Activated T-cell treated with anti-CD3 and anti-CD28 coated beads for 48 hours (primary cell): ENCODE results near the gene SYT12.
A peak's percentile ranks its signal among the peaks of the same experiment; 100 is the strongest.

Experiments
- DNase-seq: peaks from one replicate; pipeline ENCODE4 v3.0.0-alpha.2; 2020; ENCODE audit warnings: low read depth

Gene SYT12

DNA sequence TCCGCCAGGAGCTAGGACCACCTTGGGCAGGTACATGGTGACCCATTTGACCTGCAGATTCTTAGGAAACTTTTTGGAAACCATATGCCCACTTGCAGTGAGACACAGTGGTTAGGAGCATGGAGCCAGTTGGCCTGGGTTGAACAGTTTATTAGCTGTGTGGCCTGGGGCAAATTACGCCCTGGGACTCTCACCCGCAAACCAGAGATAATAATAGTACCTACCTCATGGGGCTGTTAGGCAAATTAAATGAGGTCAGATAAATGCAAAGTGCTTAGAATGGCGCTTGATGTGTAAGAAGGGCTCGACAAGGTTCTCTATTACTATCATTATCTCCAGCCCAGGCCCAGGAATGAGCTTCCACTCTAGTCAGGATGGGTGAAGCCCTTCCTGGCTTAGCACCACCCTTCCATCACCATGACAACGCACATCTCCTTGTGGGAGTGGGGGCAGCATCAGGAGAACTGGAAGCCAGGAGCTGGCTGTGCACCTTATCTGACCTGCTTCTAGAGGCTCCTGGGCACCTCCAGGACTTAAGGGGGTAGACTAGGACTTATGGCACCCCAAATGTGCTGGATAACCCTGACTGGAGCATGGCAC lies 5.1 kb downstream of the SYT12 start:
- no peak for DNase-seq

DNA sequence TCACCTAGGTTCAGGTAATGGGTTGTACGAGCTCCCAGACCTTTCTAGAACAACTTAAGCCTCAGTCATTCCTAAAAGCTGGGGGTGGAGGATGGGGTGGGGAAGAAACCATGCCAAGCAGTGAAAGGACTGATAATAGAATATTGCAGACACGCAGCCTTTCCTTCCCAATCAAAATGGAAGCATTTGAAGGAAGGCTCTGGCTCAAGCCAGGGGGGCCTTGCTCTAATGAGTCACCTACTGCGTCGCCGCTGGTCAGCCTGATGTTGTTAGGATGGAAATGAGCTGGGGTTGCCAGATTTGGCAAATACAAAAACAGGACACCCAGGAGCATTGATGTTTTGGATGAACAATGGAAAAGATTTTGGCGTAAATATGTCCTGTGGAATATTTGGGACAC lies 6.2 kb downstream of the SYT12 start:
- no peak for DNase-seq

DNA sequence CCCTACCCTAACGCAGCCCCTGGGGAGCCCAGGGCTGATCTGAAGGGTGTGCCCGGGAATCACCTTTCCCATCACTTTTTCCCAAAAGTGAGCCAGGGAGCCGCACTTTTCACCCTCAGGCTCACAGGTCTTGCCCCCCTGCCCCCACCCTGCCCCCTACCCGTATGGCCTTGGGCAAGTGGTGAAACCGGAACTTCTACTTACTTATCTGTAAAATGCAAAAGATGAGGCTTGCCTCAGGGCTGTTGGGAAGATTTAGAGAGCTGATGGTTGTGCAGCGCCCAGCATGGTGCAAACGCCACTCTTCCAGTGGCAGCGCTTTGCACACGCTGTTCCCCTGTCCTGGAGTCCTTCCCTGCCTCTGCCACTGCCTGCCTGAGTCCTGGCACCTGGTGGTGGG lies 8.0 kb downstream of the SYT12 start:
- DNase-seq = no peak

DNA sequence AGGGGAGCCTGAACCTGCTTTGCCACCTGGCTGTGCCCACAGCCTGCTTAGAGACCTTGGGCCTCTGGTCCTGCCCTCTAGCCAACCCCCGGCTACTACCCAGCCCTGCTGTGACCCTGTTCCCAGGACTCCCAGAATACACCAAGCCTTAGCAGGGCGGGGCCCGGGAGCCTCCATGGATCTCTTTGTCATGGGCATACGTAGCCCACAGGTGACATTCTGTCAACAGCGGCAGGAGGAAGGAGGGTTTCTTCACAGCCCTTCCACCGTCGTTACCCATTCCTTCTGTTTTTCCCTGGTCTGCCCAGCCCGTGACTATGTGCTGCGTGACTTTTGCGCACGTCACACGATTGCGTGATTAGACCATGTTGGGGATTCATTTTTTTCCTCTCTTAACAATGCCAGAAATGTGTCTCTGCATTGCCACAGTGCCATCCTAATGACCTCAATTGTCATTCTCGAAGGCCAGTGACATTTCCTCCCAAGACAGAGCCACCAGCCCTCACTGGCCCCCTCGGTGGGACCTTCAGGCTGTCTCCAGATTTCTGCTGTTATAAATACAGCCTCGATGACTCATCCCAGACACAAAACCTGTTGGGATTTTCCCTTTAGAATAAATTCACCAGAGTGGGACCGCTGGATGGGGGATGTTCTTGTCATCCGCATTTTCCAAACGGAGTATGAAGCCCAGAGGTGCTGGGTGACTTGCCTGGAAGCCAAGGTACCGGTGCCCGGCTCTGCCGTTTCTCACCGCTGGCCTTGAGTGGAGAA lies 9.0 kb downstream of the SYT12 start:
- no peak for DNase-seq

DNA sequence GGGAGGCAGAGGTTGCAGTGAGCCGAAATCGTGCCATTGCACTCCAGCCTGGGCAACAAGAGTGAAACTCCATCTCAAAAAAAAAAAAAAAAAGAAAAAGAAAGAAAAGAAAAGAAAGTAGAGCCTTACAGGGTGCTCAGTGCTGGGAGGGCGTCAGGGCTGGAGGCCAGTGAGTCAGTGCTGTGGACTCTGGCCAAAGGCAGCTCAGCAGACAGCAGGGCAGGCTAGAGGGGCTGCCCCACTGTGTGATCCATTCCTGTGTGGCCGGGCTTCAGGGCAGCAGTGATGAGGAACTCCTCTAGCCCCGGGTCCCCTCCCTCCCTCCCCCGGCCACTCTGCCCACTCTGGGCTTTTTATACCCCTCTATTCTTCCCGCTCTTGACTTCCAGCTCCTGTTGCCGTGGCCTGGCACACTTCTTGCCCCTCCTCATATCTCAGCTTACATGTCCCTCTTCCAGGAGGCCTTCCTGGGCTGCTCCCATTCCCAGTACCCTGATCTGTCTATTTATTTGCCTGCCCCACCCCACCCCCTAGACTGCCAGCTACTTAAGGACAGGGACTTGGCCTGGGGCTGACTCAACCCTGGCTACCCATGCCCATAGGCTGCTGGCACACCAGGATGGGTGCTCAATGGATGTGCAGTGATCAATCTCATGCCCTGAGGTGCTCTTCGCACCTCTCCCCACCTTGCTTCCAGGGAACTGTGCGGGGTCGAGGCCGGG lies 10.1 kb downstream of the SYT12 start:
- DNase-seq = no peak

DNA sequence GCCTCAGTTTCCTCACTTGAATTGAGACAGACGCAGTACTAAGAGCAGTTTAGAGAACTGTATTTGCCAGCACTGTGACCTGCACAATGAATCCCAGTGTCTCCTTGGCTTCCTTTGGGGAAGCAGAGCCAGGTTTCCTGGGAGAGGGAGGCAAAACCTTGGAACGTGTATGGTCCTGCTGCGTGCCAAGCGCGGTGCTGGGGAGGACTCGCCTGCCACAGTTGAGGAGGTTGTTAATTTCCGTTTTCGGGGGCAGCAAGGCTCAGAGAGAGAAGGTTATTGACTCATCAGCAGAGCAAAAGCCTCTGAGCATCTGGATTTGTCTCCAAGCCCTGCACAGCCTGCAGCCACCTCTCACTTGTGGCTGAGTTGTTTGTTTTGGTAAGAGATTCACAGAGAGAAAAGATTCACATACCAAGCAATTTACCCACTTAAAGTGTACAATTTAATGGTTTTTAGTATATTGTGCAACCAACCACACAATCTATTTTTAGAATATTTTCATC lies 10.8 kb downstream of the SYT12 start:
- no peak for DNase-seq

DNA sequence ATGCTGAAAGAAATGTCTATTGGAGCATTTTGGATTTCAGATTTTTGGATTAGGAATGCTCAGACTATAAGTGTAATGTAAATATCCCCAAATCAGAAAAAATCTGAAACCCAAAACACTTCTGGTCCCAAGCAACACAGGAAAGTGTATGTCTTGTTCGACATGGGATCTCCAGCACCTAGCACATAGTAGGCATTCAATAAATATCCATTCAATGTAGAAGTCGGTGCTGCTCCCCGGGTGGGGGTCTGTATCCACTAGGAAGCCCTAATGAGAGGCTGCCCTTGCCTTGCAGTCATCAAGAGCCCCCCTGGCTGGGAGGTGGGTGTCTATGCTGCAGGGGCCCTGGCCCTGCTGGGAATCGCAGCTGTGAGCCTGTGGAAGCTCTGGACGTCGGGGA lies 11.4 kb downstream of the SYT12 start:
- DNase-seq = no peak

DNA sequence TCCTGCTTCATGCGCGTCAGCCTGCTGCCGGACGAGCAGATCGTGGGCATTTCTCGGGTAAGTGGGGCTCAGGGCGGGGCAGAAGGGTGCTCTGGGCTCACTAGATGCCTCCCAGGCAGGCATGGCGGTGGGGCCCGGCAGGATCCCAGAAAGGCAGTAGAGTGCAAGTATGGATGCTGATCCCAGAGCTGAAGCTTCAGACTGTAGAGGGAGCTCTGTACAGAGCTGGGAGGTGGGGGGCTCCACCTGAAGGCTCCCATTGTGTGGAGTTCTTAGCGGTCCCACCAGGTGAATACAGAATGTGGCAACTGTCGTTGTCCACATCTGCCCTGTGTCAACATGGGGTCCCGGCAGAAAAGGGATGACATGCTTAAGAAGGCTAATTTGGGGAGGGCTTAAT lies 17.2 kb downstream of the SYT12 start:
- no peak for DNase-seq

DNA sequence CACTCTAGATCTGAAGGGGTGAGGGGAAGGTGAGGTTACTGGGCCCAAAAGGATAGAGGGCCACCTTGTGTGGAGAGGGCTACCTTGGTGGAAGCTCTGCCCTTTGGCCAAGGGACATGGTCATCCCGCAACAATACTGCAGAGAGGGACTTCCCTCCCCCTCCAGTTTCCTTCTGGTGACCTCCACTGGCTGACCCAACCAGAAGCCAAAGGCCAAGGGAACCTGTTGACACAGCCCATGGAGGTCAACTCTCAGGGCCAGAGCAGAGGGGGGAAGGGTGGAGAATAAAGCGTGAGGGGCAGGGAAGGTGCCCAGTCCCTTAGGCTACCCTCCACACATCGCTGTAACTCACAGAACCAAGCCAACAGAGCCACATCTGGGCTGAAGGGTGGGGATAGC lies 18.7 kb downstream of the SYT12 start:
- no peak for DNase-seq

DNA sequence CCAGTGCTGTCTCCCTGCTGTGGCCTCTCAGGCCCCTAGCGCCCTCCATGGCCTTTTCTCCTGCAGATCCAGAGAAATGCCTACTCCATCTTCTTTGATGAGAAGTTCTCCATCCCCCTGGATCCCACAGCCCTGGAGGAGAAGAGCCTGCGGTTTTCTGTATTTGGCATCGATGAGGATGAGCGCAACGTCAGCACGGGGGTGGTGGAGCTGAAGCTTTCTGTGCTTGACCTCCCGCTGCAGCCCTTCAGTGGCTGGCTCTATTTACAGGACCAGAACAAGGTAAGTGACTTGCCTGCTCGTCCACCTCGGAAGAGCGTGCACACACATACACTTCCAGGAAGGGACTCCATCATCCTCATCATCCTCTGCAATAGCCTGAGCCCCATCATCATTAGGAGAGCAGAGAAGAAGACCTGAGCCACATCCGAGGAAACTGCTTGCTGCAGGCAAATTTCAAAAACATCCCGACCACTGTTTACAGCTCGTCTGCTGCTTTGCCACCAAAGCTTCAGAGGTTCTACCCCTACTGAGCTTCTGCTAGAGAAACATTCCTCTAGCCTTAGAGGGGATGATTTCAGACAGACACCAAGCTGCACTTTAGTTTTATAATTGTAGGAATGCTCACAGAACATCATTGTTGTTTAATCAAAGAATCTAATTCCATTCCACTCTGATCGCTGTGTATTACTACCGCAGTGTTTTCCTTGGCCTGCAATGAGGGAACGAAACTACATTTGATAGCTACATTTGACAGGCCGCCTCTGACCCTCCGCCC lies 20.8 kb downstream of the SYT12 start:
- no peak for DNase-seq

DNA sequence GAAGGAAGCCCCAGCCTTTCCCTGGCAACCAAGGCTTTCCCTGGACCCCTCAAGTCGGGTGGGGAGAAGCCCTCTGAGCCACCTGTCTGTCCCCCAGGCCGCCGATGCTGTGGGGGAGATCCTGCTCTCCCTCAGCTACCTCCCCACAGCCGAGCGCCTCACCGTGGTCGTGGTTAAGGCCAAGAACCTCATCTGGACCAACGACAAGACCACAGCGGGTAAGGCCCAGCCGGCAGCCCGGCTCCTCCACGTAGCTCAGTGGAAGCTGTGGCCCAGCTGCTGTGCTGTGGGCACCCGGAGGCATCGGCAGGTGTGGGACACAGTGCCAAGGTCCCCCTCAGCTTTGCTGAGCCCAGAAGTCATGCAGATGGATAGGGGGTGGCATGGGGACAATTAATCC lies 21.6 kb downstream of the SYT12 start:
- no peak for DNase-seq

DNA sequence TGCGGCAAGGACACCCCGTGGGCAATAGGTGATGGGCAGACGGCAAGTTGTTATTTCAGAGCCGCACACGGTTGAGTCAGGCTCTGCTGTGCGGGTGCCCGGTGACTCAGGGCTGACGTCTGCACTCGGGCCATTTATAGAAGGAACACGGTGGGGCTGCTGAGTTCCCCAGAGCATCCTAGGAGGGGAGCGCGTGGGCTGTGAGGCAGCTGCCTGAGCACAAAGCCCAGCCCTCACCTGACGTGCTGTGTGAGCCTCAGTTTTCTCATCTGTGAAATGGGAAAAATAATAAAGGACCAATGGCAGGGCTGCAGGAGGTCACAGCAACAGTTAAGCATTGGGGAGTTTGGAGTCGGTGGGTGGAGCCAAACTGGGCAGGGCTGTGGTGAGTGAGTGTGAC lies 22.4 kb downstream of the SYT12 start:
- DNase-seq = no peak

DNA sequence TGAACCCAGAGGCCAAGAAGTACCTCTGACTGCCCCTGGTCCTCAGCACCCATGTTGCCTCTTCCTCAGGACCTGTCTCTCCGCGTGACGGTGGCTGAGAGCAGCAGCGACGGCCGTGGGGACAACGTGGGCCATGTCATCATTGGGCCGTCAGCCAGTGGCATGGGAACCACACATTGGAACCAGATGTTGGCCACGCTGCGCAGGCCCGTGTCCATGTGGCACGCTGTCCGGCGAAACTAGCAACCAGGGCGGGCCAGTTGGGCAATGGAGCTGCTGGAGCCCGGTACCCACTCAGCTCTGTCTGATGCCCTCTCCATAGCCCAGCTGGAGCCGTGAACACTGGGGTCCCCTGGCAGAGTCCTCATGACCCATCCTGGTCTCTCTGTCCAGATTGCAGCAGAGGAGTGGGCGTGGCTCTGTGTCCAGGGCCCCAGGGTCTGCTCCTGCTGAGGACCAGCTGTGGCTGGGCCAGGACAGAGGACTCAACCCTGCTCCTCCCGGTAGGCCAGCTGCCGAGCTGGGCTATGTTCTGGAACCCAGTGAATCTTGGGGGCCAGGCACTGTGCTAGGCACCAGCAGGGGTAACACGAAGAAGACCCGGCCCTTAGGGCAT lies 25.7 kb downstream of the SYT12 start:
- DNase-seq = no peak

DNA sequence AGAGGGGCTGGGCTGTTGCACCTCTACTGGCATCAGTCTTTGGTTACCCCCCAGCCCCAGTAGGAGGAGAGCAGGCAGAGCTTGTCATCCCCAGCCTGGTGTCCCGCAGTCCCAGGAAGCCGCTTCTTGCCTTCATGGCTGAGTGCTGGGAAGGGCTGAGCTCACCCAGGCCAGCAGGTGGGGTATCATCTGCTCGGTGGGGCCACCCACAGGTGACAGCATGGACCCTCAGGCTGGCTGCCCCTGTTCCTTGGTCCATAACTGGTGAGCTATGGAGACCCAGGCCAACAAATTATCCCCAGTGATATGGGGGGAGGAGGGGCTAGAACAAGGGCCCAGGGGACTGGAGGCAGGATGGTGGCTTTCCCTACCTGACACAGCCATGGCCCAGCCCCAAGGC lies 27.2 kb downstream of the SYT12 start:
- DNase-seq = no peak

DNA sequence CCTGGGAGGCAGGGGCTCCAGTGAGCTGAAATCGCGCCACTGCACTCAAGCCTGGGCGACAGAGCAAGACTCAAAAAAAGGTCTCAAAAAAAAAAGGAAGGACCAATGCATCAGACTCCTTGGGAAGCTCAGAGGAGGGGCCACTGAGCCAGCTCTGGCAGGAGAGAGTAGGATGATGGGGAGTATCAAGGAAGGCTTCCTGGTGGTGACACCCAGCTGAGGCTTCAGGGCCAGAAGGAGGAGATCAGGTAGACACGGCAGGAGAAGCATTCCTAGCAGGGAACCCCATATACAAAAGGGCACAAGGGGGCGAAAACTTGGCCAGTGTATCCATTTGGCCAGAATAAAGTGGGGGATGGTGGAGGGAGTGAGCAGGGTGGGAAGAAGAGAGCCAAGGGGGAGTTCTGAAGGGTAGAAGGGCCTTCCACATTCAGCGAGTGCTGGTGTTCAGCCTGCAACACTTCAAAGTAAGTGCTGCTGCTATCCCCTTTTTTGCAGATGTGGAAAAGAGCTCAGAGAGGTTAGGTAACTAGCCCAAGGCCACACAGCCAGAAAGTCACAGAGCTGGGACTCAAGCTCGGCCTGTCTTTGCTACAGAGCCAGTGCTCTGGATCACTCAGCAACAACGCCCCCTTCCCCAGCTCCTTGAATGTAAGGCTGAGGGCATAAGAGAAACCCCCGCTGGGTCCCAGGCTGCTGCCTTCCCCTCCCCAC lies 28.4 kb downstream of the SYT12 start:
- DNase-seq = no peak

DNA sequence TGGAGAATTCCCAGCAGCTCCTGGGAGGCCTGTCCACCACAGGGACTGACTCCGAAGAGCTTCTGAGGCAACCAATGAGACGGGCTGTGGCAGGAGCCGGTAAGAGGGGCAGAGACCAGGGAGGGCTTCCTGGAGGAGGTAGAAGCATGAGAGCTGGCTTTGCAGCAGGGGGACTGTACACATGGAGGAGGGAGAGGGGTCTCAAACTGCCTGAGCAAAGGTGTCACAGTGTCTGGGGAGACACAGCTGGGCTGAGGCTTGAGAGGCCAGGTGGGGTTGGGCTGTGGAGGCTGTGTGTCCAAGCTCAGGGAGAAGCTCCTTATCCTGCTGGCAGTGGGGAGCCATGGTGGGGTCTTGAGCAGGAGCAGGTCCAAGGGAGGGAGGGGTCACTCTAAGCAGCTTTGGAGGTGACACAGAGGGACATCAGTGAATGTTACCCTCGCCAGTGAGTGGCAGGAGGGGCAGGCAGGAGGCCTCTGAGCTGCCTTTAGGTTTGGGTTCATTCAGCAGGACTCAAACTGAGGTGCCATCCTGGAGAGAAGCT lies 29.1 kb downstream of the SYT12 start:
- no peak for DNase-seq

DNA sequence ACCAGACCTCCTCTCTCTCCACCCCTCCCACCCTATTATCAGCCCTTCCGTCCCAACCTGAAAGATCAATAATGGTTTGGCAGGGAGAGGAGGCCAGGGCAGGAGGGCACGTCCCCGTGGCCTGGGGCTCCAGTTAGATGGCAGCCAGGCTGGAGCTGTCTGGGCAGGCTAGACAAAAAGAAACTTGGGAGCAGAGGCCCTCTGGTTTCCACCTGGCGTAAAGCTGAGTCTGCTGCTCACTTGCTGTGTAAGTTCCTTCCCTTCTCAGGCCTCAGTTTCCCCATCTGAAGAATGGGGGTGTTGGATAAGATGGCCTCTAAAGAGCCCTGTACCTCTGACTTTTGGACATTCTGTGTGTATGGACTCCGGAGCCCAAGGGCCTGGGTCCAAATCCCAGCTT lies 30.0 kb downstream of the SYT12 start:
- DNase-seq = no peak

DNA sequence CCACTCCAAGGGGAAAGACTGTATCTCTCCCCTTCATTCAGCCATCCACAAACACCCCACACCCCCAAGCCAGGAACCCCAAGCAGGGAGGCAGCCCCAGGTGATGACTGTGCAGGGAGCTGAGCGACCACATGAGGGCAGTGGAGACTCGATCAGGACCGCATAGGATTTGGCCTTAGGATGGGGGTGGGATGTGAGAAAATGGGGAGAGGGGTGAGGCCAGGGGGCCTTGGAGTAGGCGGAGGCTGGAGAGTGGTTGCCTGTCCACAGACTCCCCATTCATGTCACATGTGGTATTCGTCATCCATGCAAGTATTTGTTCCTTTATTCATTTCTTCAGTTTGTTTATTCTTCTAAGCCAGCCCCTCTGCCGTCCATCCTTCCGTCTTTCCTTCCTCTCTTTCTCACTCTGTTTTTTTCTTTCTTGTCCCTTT lies 31.0 kb downstream of the SYT12 start:
- peak; percentile 44 for DNase-seq

DNA sequence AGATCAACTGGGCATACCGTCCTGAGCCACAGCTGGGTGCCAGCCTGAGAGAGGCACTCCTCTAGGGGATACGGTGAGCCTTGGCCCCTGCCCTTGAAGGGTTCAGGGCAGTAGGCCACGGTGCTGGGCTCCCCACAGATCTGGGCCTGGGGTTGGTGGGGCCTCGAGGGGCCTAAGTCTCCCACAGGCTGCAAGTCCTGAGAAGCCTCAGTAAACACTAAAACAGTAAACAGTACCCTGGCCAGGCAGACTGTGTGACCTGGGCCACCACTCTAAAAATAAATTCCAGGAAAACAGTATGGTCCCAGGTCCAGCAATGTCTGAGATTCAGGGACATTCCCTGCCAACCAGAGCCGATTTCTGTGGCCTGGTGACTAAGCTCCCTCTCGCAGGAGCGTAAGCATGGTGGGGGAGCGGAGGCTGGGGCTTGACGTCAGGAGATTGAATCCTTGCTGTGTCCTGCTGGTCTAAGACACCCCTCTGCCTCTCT lies 31.5 kb downstream of the SYT12 start:
- no peak for DNase-seq

DNA sequence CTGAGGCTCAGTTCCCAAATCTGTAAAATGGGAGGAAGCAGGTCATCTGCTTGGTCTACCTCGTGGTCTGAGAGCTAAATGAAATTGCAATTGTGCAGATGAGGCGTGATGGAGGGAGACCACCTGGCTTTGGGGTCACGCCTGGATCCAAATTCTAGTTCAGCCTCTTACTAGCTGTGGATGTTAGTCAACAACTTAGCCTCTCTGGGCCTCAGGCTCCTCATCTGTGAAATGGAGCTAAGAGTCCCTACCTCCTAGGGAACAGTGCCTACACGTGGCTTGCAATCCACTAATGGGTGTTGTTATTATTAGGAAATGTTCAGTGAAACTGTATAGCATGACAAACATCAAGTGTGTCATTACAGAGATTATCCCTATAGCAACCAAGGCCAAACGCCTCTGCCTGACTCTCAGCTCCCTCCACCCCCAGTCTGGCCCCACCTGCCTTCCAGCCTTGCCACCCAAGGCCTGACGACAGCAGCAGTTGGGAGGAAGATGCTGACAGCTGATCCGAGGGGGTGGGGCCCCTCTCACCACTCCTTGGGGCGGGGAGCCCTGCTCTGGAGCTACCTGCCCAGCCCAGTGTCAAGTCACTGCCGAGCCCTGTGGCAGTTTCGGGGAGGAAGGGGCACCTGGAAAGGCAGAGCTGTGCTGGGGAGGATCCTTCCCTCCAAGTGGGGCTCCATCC lies 32.0 kb downstream of the SYT12 start:
- peak; percentile 38 for DNase-seq
